Mucosa of stomach (tissue), 1 donor: Measurements from ENCODE around the gene TADA1.

Experiments
- H3K27me3 ChIP-seq: one replicate; pipeline ENCODE4 v1.7.0; 2013; ENCODE audit warnings: mild to moderate bottlenecking, low read length; ENCODE audit not compliant: control insufficient read depth, insufficient read depth
- H3K36me3 ChIP-seq: one replicate; pipeline ENCODE4 v1.7.0; 2013; ENCODE audit warnings: low read length; ENCODE audit not compliant: control insufficient read depth, insufficient read depth
- H3K4me1 ChIP-seq: one replicate; pipeline ENCODE4 v1.7.0; 2013; ENCODE audit warnings: mild to moderate bottlenecking, low read length; ENCODE audit not compliant: control insufficient read depth, insufficient read depth
- H3K4me3 ChIP-seq: one replicate; pipeline ENCODE4 v1.7.0; 2013; ENCODE audit warnings: low read length
- H3K9ac ChIP-seq: one replicate; pipeline ENCODE4 v1.7.0; 2013; ENCODE audit warnings: mild to moderate bottlenecking, low read length, moderate library complexity
- H3K9me3 ChIP-seq: one replicate; pipeline ENCODE4 v1.7.0; 2013; ENCODE audit warnings: mild to moderate bottlenecking, low read length, moderate library complexity; ENCODE audit not compliant: control insufficient read depth
- donor health status: Pancreatic carcinoma.

TADA1 gene, protein sequence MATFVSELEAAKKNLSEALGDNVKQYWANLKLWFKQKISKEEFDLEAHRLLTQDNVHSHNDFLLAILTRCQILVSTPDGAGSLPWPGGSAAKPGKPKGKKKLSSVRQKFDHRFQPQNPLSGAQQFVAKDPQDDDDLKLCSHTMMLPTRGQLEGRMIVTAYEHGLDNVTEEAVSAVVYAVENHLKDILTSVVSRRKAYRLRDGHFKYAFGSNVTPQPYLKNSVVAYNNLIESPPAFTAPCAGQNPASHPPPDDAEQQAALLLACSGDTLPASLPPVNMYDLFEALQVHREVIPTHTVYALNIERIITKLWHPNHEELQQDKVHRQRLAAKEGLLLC

GRCh38 chr1:166875734-166876539 is at the start of gene TADA1:
Gene TADA1, minus strand, starts transcription at chr1:166876264. Its CDS starts 31 bp downstream, at chr1:166876233.
- no peaks in the 10 kb centered on the region for H3K4me1 ChIP-seq
- H3K36me3 ChIP-seq, result no peaks in the 10 kb centered on the region
- no peaks in the 10 kb centered on the region for H3K27me3 ChIP-seq
- no peaks in the 10 kb centered on the region for H3K9me3 ChIP-seq
- H3K4me3 ChIP-seq, result peak within 1 kb of the TSS; percentile 16
- peak within 1 kb of the TSS; percentile 84 for H3K9ac ChIP-seq

DNA sequence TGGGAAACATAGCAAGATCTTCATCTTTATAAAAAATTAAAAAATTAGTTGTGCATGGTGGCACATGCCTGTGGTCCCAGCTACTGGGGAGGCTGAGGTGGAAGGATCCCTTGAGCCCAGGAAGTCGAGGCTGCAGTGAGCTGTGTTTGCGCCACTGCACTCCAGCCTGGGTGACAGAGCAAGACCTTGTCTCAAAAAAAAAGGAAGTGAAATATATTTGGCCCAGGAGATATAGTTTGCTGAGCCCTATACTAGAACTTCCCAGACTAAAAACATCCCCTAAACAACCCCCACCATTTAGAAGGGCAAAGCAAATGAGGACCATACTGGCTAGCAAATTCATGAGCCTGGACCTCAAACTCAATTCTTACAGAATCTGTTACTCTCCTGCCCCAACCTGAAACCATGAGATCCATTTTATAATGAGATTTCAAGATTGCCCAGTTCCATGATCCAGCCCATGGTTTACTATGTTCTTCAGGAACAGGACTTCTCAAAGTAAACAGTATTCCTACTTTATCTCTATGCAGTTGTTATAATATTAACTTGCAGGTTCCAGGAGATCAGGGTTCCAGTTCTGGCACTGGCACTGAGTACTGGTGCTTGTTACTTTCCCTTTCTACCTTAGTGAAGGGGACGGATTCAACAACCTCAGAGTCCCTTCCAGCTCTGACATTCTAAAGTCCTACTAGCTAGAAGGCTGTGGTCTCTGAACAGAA is 48.9 kb upstream of the TADA1 start:
- H3K4me1 ChIP-seq, result no peaks in the 10 kb centered on the region

DNA sequence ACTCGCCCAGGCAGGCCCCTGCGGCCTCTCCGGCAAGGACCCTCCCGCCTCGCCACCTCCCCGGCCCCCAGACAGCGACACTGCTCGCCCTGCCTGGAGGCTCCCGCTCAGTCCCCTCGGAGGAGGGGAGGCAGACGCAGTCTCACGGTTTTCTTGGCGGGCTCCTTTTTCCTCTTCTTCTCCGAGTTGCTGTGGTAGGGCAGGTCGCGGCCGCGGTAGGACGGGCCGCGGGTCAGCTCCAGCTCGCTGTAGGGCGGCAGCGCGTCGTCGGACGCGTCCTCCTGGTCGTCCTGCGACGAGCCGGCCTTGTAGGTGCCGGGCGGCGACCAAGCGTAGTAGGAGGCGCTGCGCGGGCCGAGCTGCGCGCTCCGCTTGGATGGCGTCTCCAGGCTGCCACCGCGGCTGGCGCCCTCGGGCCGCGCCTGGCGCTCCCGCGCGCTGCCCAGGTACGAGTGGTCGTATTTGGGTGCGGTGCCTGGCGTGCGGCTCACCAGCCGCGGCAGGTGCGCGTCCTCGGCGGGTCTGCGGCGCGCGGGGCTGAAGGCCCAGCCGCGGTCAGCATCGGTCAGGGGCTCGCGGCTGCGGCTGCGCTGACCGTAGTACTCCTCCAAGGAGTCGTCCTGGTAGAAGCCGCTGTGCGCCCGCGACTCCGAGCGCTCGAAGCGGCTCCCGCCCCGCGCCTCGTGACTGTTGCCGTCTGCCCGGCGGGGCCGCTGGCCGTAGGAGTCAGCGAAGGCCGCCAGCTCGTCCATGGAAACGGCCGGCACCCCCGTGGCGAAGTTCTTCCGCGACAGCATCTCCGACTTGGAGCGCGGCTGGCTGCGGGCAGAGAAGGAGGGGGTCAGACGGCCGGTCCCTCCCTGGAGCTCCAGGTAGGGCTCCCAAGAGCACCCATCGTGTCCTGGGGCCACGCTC is 44.8 kb upstream of the TADA1 start:
- Histone ChIP-seq H3K27me3 (peaks cover 35% of the 10 kb centered on the region), H3K4me3 (no peak overlapping the region), H3K9me3 (no peaks in the 10 kb centered on the region), H3K9ac (no peak overlapping the region), H3K4me1 (no peaks in the 10 kb centered on the region), H3K36me3 (no peaks in the 10 kb centered on the region)

More for the DNA sequence above, 48.9 kb upstream of the TADA1 start:
- H3K9ac ChIP-seq, result no peak overlapping the region
- no peaks in the 10 kb centered on the region for H3K36me3 ChIP-seq
- no peaks in the 10 kb centered on the region for H3K9me3 ChIP-seq
- H3K4me3 ChIP-seq, result no peak overlapping the region
- peaks cover 23% of the 10 kb centered on the region for H3K27me3 ChIP-seq

DNA sequence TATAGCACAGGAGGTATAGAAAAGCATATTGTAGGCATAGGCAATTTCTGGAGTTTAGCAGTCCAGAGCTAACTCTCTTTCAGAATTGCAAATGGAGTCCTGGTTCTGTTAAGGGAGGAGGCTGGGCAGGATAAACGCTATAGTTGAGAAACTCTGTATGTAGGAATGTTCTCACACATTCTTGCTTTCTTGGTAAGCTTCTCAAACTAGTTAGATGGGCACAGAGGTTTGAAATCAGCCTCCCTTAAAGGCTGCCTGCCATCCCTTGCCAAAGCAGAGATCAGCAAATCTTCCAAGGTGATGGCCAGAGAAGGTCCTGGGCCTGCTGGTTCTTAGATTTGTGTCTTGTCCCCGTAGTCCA is 42.9 kb upstream of the TADA1 start:
- Histone ChIP-seq H3K4me1 (no peaks in the 10 kb centered on the region), H3K36me3 (no peaks in the 10 kb centered on the region), H3K9ac (no peak overlapping the region), H3K9me3 (no peaks in the 10 kb centered on the region), H3K4me3 (no peak overlapping the region), H3K27me3 (peaks cover 35% of the 10 kb centered on the region)

DNA sequence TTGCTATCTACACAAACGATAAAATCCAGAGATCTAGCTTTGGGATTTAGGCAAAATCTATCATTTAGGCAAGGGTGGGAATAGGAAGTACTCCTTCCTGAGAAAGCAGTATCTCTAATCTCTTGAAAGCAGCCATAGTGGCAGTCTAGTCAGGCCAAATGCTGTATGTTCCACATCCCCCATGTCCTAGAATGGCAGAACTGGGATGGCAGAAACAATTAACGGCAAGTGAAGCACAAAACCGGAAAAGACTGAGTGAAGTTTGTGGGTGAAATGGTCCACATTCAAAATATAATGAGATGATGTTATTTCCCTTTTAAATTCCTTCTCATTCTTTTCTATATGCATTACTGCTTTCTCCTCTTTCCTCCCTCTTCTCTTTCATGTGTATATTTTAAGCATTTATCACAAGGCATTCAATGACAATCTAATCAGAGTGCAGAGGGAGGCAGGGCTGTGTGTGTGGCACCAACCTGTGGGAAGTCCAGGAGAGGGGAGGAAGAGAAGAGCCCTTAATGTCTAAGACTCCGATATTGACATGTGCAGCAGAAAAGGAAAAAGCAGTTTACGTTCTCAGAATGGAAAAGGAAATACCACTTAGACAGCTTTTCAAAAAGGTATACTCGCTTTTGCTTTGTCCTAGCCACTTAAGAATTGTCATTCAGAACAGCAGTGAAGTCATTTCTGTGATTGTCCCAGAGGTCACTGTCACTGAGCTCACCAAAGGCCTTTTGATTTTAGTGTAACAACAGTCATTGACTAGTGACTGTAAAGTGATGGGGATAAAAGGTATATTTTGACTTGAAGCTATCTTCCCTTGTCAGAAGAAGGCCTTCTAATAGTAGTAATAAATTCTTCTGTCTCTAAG is 42.3 kb upstream of the TADA1 start:
- Histone ChIP-seq H3K4me1 (no peaks in the 10 kb centered on the region), H3K4me3 (no peak overlapping the region), H3K36me3 (no peaks in the 10 kb centered on the region), H3K27me3 (peaks cover 35% of the 10 kb centered on the region), H3K9ac (no peak overlapping the region), H3K9me3 (no peaks in the 10 kb centered on the region)

GRCh38 chr1:166915941-166916340 is 39.9 kb upstream of the TADA1 start:
- Histone ChIP-seq H3K36me3 (no peaks in the 10 kb centered on the region), H3K4me3 (no peak overlapping the region)

DNA sequence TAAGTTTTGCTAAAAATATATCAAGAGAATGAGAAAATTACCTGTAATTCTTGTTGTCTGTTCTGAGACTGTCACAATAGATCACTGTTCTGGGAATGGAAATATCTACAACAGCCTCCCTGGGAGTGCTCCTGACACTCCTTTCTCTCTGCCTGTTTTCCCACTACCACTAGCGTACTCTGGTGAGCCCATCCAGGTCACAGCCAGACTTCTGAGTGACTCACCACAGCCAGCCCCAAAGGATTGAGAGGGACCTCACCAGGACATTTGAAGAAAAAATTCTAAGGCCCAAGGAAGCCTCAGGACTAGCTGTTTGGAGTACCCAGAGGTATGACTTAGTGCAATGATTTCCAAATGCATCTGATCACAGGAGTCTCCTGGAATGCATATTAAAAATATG is 39.0 kb upstream of the TADA1 start:
- no peaks in the 10 kb centered on the region for H3K36me3 ChIP-seq
- peaks cover 12% of the 10 kb centered on the region for H3K27me3 ChIP-seq
- no peak overlapping the region for H3K4me3 ChIP-seq
- H3K4me1 ChIP-seq, result no peaks in the 10 kb centered on the region
- H3K9me3 ChIP-seq, result no peaks in the 10 kb centered on the region
- H3K9ac ChIP-seq, result no peak overlapping the region

More at GRCh38 chr1:166915941-166916340, 39.9 kb upstream of the TADA1 start:
- Histone ChIP-seq H3K9ac (no peak overlapping the region), H3K9me3 (no peaks in the 10 kb centered on the region), H3K4me1 (no peaks in the 10 kb centered on the region), H3K27me3 (peaks cover 21% of the 10 kb centered on the region)

DNA sequence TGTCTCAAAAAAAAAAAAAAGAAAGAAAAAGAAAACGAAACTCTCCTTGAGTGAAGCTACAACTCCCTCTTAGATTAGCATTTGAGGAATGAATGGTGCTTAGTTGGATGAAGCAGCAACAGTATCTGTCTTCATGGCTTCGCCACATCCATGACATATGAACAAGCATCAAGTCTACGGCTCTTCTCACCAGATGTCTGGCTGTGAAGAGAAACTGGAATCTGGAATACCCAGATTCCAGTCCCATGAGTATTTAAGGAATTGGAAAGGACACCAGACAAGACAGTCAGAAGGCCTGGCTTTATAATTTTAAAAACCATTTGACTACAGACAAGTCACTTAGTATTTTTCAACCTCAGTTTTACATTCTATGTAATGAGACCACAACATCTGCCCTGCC is 38.0 kb upstream of the TADA1 start:
- no peaks in the 10 kb centered on the region for H3K4me1 ChIP-seq

GRCh38 chr1:166911624-166912023 is 35.6 kb upstream of the TADA1 start:
- H3K4me3 ChIP-seq, result no peak overlapping the region
- H3K9ac ChIP-seq, result no peak overlapping the region
- H3K9me3 ChIP-seq, result no peaks in the 10 kb centered on the region
- H3K4me1 ChIP-seq, result no peaks in the 10 kb centered on the region
- no peaks in the 10 kb centered on the region for H3K36me3 ChIP-seq
- H3K27me3 ChIP-seq, result no peaks in the 10 kb centered on the region

More for the DNA sequence above, 38.0 kb upstream of the TADA1 start:
- H3K27me3 ChIP-seq, result peaks cover 5% of the 10 kb centered on the region
- no peak overlapping the region for H3K4me3 ChIP-seq
- no peak overlapping the region for H3K9ac ChIP-seq
- H3K9me3 ChIP-seq, result no peaks in the 10 kb centered on the region
- H3K36me3 ChIP-seq, result no peaks in the 10 kb centered on the region

GRCh38 chr1:166910396-166910994 is 34.4 kb upstream of the TADA1 start:
- H3K9me3 ChIP-seq, result no peaks in the 10 kb centered on the region
- no peaks in the 10 kb centered on the region for H3K27me3 ChIP-seq
- no peaks in the 10 kb centered on the region for H3K4me1 ChIP-seq
- no peak overlapping the region for H3K9ac ChIP-seq
- no peak overlapping the region for H3K4me3 ChIP-seq
- H3K36me3 ChIP-seq, result no peaks in the 10 kb centered on the region
